Measurements from ENCODE around the gene ASCC3.
"Not testable (repeated sequence)": the region's sequence is repeated elsewhere in the genome, so short reads cannot be mapped to it uniquely, and the experiment has no call there.

The ASCC3 gene

GRCh38 chr6:100658486-100658885, 222.6 kb downstream of the ASCC3 start:
- no peak for DNase-seq (ENCODE audit: low read depth in 2 of 2)

GRCh38 chr6:100657678-100658330, 223.3 kb downstream of the ASCC3 start:
- no peak for DNase-seq (ENCODE audit: low read depth in 2 of 2)

GRCh38 chr6:100641147-100641546, 240.0 kb downstream of the ASCC3 start:
- not testable (repeated sequence) for DNase-seq (ENCODE audit: low read depth in 2 of 2)

GRCh38 chr6:100633096-100633777, 247.9 kb downstream of the ASCC3 start:
- DNase-seq (ENCODE audit: low read depth in 2 of 2) = no peak

GRCh38 chr6:100630536-100630935, 250.6 kb downstream of the ASCC3 start:
- no peak for DNase-seq (ENCODE audit: low read depth in 2 of 2)

- no peak for DNase-seq (ENCODE audit: low read depth in 2 of 2)
These were observed 253.0 kb downstream of the ASCC3 start for GRCh38 chr6:100627911-100628758.

- no peak for DNase-seq (ENCODE audit: low read depth in 2 of 2)
These were observed 254.4 kb downstream of the ASCC3 start for GRCh38 chr6:100626721-100627120.

GRCh38 chr6:100622907-100623692, 258.0 kb downstream of the ASCC3 start:
- no peak for DNase-seq (ENCODE audit: low read depth in 2 of 2)

- no peak for DNase-seq (ENCODE audit: low read depth in 2 of 2)
These were observed 260.9 kb downstream of the ASCC3 start for GRCh38 chr6:100620085-100620840.

GRCh38 chr6:100618351-100618671, 262.8 kb downstream of the ASCC3 start:
- no peak for DNase-seq (ENCODE audit: low read depth in 2 of 2)

GRCh38 chr6:100617633-100618350, 263.3 kb downstream of the ASCC3 start:
- no peak for DNase-seq (ENCODE audit: low read depth in 2 of 2)

GRCh38 chr6:100614933-100615332, 266.2 kb downstream of the ASCC3 start:
- DNase-seq (ENCODE audit: low read depth in 2 of 2) = no peak

- DNase-seq (ENCODE audit: low read depth in 2 of 2) = no peak
These were observed 266.7 kb downstream of the ASCC3 start for GRCh38 chr6:100614386-100614785.

- no peak for DNase-seq (ENCODE audit: low read depth in 2 of 2)
These were observed 267.5 kb downstream of the ASCC3 start for GRCh38 chr6:100613656-100614055.

GRCh38 chr6:100612094-100612493, 269.0 kb downstream of the ASCC3 start:
- no peak for DNase-seq (ENCODE audit: low read depth in 2 of 2)

GRCh38 chr6:100599088-100599770, 281.9 kb downstream of the ASCC3 start:
- DNase-seq (ENCODE audit: low read depth in 2 of 2) = no peak

- DNase-seq (ENCODE audit: low read depth in 2 of 2) = no peak
These were observed 285.7 kb downstream of the ASCC3 start for GRCh38 chr6:100595456-100595855.

- no peak for DNase-seq (ENCODE audit: low read depth in 2 of 2)
These were observed 287.6 kb downstream of the ASCC3 start for GRCh38 chr6:100593522-100593921.

GRCh38 chr6:100592929-100593328, 288.2 kb downstream of the ASCC3 start:
- DNase-seq (ENCODE audit: low read depth in 2 of 2) = no peak

- no peak for DNase-seq (ENCODE audit: low read depth in 2 of 2)
These were observed 303.7 kb downstream of the ASCC3 start for GRCh38 chr6:100577425-100577824.

All from stimulated activated CD4-positive, alpha-beta T cell treated with anti-CD3 and anti-CD28 coated beads, Interleukin-4, amount 100 ng/mL, for 48 hours (primary cell).